GM18873 (cell line): ENCODE measurements around the gene RAB11B.
"Not testable (repeated sequence)": the region's sequence is repeated elsewhere in the genome, so short reads cannot be mapped to it uniquely, and the experiment has no call there.

Experiments used
- ATAC-seq: cut with Tn5 transposase; IDR thresholded peaks from one replicate; pipeline ENCODE4 v1.9.1; 2021; ENCODE audit warnings: mild to moderate bottlenecking, moderate library complexity, moderate number of reproducible peaks; ENCODE audit not compliant: unreplicated experiment, low FRiP score

RAB11B gene

DNA sequence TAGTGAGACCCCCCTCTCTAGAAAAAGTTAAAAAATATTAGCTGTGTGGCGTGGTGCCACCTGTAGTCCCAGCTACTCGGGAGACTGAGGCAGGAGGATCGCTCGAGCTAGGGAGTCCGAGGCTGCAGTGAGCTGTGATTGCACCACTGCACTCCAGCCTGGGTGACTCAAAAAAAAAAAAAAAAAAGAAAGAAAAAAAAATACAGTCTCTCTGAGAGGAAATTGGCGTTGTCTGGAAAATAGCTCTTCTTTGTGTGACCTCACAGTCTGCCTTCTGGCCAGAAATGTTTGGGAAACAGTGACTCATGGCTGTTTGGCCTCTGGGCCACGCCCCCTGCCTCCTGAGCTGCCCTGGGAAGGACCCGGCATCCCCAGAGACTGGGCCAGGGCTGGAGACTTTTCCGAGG, 33.7 kb downstream of the RAB11B start:
- ATAC-seq, result no peak

DNA sequence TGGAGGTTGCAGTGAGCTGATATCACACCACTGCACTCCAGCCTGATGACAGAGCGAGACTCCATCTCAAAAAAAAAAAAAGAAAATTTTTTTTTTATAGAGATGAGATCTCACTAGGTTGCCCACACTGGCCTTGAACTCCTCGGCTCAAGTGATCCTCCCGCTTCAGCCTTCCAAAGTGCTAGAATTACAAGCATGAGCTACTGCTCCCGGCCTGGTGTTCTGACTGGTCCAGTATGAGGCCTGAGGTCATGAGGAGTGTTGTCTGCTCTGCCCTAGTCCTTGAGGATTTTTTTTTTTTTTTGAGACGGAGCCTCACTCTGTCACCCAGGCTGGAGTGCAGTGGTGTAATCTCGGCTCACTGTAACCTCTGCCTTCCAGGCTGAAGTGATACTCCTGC, 35.2 kb downstream of the RAB11B start:
- ATAC-seq, result not testable (repeated sequence)

DNA sequence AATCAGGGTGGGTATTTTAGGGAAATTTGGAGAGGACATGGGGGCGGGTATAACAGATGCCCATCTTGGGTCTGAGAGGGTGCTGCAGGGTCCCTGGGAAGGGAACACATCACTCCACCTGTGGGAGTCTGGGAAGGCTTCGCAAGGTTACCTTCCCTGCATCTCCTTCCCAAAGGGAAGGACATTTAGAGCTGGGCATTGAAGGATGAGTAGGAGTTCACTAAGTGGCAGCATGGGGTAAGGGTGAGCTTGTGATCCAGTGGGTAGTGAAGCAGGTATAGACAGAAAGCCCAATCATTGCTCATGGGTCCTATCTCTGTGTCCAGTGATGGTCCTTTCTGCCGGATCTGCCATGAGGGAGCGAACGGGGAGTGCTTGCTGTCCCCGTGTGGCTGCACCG, 36.1 kb downstream of the RAB11B start:
- no peak for ATAC-seq

DNA sequence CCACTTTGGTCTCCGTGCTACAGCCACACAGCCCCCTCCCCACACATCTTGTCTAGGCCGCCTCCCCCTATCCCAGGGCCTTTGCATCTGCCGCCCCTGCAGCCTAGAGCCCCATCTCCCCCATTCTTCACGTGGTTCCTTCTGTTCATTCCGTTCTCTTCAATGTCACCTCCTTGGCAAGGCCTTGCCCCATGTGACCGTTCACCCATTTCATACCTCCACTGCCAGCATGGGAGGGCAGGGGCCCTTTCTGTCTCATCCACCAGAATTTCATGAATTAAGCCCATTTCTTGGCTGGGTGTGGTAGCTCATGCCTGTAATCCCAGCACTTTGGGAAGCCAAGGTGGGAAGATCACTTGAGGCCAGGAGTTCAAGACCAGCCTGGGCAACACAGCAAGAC, 38.9 kb downstream of the RAB11B start:
- no peak for ATAC-seq

DNA sequence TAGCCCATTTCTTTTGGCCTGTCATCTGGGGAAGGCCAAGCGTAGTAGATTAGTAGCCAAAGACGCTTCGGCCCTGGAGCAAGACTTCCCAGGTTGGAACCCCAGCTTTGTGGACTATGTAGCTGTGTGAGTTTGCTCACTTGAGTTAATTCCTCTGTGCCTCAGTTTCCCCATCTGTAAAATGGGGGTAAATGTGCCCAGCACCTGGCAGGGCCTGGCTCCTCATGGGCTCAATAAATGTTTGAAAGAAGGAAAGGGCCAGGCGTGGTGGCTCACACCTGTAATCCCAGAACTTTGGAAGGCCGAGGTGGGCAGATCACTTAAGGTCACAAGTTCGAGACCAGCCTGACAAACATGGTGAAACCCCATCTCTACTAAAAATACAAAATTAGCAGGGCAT, 39.7 kb downstream of the RAB11B start:
- no peak for ATAC-seq

DNA sequence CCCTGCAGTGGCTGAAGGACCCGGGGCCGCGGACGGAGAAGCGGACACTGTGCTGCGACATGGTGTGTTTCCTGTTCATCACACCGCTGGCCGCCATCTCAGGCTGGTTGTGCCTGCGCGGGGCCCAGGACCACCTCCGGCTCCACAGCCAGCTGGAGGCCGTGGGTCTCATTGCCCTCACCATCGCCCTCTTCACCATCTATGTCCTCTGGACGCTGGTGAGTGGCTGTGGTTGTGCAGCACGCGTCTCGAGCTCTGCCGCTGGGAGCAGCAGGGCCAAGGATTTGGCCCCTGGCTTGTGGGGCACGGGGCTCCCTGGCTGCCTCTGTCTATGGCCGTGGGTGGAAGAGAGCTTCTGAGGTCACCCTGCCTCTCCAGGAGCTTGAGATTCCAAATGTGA, 40.5 kb downstream of the RAB11B start:
- ATAC-seq, result no peak

DNA sequence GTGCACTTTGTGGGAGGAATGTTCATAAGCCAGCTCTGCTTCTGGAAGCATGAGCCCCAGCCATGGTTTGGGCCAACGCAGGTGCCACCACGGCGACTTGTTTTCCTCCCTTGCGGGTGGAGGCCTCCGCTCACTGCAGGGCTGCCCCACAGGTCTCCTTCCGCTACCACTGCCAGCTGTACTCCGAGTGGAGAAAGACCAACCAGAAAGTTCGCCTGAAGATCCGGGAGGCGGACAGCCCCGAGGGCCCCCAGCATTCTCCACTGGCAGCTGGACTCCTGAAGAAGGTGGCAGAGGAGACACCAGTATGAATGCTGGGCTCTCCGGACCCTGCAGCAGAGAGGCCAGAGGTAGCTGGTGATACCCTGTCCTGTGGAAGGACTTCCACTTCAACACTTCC, 48.1 kb downstream of the RAB11B start:
- no peak for ATAC-seq

DNA sequence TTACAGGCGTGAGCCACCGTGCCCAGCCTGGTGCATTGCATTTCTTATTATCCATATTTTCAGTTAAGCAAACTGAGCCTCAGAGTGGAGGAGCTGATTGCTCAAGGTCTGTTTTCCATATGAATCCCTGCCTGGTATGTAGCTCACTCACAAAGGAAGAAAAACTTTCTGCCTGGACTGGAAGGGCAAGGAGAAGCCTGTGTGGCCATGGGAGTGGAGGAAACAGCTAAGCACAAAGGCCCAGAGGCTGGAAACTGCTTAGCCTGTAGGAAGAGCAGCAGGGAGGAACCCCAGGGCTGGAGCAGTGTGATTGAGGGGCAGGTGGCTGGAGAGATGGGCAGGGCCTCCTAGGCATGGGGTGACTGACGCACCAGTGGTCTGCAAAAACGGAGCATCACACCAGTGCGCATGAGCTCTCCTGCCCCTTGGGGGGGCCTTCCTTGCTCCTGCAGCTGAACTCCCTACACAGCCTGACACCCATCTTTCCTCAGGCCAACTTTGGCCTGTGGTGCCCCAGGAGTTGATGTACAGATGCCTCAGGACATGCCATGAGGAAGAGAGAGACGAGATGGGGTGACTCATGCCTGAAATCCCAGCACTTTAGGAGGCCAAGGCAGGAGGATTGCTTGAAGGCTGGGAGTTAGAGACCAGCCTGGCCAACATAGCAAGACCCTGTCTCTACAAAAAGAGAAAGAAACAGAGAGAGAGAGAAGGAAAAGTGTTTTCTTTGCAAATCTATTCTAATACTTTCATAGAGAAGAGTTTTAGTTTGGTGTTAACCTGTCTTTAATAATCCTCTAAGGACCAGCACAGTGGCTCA, 51.8 kb downstream of the RAB11B start:
- ATAC-seq, result no peak

DNA sequence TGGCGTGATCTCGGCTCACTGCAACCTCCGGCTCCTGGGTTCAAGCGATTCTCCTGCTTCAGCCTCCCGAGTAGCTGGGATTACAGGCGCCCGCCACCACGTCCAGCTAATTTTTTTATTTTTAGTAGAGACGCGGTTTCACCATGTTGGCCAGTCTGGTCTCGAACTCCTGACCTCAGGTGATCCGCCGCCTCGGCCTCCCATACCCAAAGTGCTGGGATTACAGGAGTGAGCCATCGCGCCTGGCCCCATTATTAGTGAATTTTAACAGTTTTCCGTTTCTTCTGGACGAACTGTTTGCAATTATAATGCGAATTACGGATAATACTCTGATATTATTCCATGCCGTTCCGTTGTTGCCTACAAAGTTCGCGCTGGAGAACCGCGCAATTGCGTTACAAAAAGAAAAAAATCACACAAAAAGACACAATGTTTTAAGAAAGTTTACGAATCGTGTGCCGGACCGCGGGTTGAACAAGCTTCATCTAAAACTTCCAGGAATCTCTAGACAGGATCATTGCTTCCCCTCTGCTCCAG, 54.0 kb downstream of the RAB11B start:
- ATAC-seq, result not testable (repeated sequence)

DNA sequence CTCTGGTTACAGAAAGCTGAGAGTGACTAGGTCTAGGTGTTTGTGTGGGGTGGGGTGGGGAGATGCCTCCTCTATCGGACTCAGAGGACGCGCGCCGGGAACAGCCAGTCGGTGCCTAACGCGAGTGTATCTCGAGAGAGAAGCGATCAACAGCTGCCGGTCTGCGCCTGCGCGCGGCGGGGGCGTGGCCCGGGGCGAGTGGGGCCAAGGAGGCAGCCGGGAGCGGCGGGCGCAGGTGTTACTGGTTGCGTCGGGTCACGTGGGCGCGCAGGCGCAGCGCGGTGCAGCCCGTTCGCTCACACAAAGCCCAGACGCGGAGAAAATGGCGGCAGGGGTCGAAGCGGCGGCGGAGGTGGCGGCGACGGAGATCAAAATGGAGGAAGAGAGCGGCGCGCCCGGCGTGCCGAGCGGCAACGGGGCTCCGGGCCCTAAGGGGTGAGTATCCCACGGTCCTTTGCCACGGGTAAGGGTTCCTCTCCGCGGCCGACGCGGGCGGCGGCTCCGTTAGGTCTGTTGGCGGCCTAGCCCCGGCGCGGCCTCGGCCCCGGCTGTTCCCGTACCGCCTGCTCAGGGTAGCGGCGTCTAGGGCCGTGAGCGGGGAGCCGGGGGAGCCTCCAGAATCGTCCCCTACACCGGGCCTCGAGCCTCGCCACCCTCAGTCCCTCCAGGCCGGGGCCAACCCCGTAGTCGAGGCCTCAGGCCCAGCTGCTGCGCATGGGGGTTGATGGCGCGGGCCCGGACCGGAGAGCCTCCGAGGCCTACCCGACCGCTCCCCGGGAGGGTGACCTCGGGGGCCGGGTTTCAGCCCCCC, 54.7 kb downstream of the RAB11B start, which contains the start of gene HNRNPM:
Gene HNRNPM (plus strand): TSS at position 299 of the 811 bp plus-strand sequence. CDS start 24 bp downstream, at position 323.
- ATAC-seq, result peak; percentile 63

DNA sequence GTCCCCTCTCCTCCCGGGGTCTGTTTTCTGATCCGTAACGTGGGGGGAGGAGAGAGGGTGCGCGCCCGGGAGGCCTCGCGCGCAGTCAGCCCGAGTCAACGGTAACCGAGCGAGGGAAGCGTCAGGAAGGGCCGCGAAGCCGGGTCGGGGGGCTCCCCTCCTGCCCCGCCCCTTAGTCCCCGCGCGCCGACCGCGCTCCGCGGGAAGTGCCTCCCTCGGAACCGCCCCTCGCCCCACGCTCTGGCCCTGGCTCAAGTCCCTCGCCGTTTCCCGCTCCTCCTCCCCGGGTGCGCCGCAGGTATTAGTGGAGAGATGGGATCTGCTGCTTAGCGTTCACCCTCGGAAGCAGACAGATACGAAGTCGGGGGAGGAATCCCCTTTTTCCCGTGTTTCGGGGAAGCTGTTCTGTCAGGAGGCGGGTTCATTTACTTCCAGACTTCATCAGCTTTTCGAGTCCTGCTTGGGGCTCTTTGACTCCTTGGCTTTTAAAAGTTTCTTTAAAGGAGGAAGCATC, 55.4 kb downstream of the RAB11B start:
- ATAC-seq, result no peak

DNA sequence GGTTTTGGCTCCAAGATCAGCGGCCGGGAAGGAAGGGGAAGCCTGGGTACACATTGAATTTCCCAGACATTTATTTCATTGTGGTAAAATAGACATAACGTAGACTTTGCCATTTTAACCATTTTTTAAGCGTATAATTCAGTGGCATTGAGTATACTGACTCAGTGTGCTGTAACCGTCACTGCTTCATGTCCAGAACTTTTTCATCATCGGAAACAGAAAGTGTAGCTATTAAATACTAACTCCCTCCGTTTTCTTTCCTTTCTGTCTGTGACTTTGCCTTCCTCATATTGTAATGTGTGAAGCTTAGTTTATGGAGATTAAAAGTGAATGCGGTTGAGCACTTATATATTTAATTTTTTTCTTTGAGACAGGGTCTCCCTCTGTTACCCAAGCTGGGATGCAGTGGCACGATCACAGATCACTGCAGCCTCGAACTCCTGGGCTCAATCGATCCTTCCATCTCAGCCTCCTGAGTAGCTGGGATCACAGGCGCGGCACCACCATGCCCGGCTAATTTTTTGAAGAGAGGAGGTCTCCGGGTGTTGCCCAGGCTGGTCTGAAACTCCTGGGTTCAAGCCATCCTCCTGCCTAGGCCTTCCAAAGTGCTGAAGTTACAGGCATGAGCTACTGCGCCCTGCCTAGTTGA, 56.0 kb downstream of the RAB11B start:
- no peak for ATAC-seq

DNA sequence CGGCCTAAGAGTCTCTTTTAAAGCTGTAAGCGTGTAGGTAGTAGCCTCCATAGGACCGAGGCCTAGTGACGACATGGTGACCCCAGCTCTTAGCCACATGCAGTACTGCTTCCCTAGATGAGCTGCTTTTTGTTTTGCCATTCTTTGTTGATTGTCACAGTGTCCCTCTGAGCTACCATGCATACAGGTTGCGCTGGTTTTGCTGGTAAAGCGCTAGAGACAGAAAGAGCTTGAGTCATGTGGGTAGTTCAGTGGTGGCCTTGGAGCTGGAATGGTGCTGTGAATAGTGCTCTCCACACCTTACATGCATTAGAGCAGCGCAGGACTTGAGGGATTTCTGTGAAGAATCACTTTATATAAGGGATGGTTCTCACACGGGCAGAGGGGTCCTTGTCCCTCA, 59.7 kb downstream of the RAB11B start:
- no peak for ATAC-seq

DNA sequence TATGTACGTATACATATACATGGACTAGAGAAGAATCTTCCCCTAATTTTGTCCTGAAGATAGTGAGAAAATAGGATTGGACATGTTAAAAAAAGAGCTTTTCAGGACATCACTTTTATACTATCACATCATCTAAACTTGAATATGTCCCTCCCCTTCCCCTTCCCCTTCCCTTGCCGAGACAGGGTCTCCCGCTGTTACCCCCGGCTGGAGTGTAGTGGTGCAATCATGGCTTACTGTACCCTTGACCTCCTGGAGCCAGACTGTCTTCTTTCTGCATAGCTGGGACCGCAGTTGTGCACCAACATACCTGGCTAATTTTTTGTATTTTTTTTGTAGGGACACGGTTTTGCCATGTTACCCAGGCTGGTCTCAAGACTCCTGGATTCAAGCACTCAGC, 61.2 kb downstream of the RAB11B start:
- no peak for ATAC-seq

DNA sequence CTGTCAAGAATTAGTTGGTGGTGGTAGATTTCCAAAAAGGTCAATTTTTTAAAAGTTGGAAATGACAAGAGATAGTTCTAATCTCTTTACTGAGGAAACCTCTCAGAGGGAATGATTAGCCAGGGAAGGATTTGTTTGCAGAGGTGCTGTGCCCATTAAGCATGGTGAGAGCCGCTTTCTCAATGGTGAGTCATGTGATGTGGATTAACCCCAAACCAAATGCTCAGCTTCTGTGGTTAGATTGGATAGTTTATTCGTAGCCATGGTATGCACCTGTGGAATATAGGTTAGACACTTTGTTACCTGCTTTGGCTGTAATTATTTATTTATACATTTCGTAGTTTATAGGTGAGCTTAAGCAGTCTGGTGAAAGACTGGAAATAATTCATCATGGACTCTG, 61.7 kb downstream of the RAB11B start:
- ATAC-seq, result no peak

DNA sequence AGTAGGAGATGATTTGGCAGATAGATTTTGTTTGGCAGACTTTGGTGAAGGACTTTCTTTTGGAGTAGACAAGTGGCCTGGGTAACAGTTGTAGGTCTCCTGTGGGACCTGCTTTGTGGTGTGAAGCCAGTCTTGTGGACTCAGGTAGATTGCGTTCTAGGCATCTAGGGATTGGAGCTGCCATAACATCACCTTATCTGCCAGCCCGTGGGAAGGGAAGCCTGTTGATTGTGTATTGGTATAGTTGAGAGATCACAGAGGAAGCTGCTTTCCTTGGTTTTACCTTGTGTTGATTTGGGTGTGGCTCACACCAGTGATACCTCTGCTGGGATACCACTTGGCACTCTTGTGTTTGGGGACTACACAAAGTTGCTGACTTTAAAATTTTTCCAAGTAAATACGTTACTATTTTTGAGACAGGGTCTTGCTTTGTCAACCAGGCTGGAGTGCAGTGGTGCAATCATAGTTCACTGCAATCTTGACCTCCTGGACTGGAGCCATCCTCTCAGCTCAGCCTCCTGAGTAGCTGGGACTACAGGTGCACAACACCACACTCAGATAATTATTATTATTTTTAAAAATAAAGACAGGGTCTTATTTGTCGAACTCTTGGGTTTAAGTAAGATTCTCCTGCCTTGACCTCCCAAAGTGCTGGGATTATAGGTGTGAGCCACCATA, 62.4 kb downstream of the RAB11B start:
- no peak for ATAC-seq

DNA sequence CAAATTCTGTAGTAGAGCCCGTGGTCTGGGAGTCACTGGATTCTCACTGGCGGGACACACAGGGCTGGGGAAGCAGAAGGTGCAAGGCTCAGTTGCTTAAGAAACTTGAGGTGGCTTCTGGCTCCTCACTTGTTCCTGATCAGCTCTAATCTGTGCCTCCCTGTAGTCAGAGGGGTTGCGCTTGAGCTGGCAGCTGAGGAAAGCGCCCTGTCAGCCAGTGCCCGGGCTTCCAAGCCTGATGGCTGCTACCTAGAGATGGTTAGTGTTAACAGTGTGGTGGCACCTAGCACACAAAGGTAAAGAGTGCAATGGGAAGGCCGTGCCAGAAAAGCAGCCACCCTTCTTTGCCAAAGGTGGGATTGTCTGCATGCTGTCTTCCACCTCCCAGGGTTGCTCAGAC, 63.5 kb downstream of the RAB11B start:
- ATAC-seq, result no peak
